Spleen (tissue), 7 donors: Measurements from ENCODE around the gene PCED1A.

Experiments
- CTCF ChIP-seq, 11 experiments: fragments of 200-600 bp in 7 of 11; fragments of 450-650 bp in 4 of 11; sonication (generic) in 4 of 11; IDR thresholded peaks in 8 of 11; conservative IDR thresholded peaks in 3 of 11; 1 replicate in 7 of 11; 2 replicates in 4 of 11; pipeline versions ENCODE4 v1.4.0 to v1.8.0; 2016 to 2021; ENCODE audit warnings: antibody characterized with exemption in 11 of 11, inconsistent platforms in 4 of 11, mild to moderate bottlenecking in 1 of 11
- POLR2A ChIP-seq, 3 donors: fragments of 450-650 bp; IDR thresholded peaks; one replicate each; pipeline ENCODE4 v1.5.1; 2017; ENCODE audit warnings: antibody characterized with exemption in 3 of 3, mild to moderate bottlenecking in 1 of 3
- POLR2AphosphoS5 ChIP-seq, 3 donors: sonication (generic); formaldehyde crosslinking; IDR thresholded peaks; one replicate each; pipeline ENCODE4 v1.5.1; 2017; ENCODE audit warnings: antibody characterized with exemption in 3 of 3
- donor health status: DM: no; HTN: no; CAD: no; lungs with moderate emphysema.
- donor health status: DM: no; HTN: no; CAD: no.
- donor health status: DM: no; HTN: no; CAD: no.

GRCh38 chr20:2798814-2799213 lies 41.6 kb downstream of the PCED1A start:
- TF ChIP-seq CTCF (IDR thresholded peaks at IDR 0.05 in 8 of 11, conservative IDR thresholded peaks at IDR 0.05 in 3 of 11) (no peak), POLR2A (IDR thresholded peaks at IDR 0.05) (no peak), POLR2AphosphoS5 (IDR thresholded peaks at IDR 0.05) (no peak)
